Muscle layer of duodenum (tissue), 2 donors: Measurements from ENCODE around the gene KLF4.

Source experiments
- H3K27ac ChIP-seq: one replicate; pipeline ENCODE4 v1.7.0; 2013; ENCODE audit warnings: mild to moderate bottlenecking, low read length
- H3K27me3 ChIP-seq: one replicate; pipeline ENCODE4 v1.7.0; 2013; ENCODE audit warnings: low read depth, mild to moderate bottlenecking, control low read depth, low read length
- H3K36me3 ChIP-seq, 2 donors: one replicate each; pipeline ENCODE4 v1.7.0; 2013; ENCODE audit warnings: low read length in 2 of 2, control low read depth in 1 of 2, mild to moderate bottlenecking in 1 of 2; ENCODE audit not compliant: insufficient read depth in 2 of 2, control insufficient read depth in 1 of 2
- H3K4me1 ChIP-seq, 2 donors: one replicate each; pipeline ENCODE4 v1.7.0; 2013; ENCODE audit warnings: low read length in 2 of 2, mild to moderate bottlenecking in 2 of 2, control low read depth in 1 of 2, moderate library complexity in 1 of 2; ENCODE audit not compliant: insufficient read depth in 2 of 2, control insufficient read depth in 1 of 2
- H3K4me3 ChIP-seq, 2 donors: one replicate each; pipeline ENCODE4 v1.7.0; 2013; ENCODE audit warnings: low read length in 2 of 2, low read depth in 1 of 2, mild to moderate bottlenecking in 1 of 2
- H3K9me3 ChIP-seq, 2 donors: one replicate each; pipeline ENCODE4 v1.7.0; 2013; ENCODE audit warnings: low read length in 2 of 2, control low read depth in 1 of 2, mild to moderate bottlenecking in 1 of 2; ENCODE audit not compliant: control insufficient read depth in 1 of 2
- donor health status: healthy.

Gene KLF4

GRCh38 chr9:107486674-107487520, 2.7 kb downstream of the KLF4 start:
- Histone ChIP-seq H3K4me3 (peak overlapping the region; percentile 79 to 91), H3K27ac (peak overlapping the region; percentile 83), H3K4me1 (peaks cover 3 to 6% of the 10 kb centered on the region in 2 donors), H3K36me3 (peaks cover 6 to 13% of the 10 kb centered on the region in 2 donors), H3K27me3 (no peaks in the 10 kb centered on the region), H3K9me3 (no peaks in the 10 kb centered on the region)

GRCh38 chr9:107485458-107486043, 4.0 kb downstream of the KLF4 start:
- Histone ChIP-seq H3K27ac (peak overlapping the region; percentile 62), H3K4me1 (peaks cover 0 to 6% of the 10 kb centered on the region in 2 donors), H3K4me3 (peak overlapping the region; percentile 45 to 79)

GRCh38 chr9:107484117-107484723, 5.3 kb downstream of the KLF4 start:
- Histone ChIP-seq H3K4me1 (peaks cover 0 to 6% of the 10 kb centered on the region in 2 donors), H3K9me3 (no peaks in the 10 kb centered on the region), H3K27me3 (no peaks in the 10 kb centered on the region), H3K36me3 (peaks cover 6 to 13% of the 10 kb centered on the region in 2 donors), H3K27ac (no peak overlapping the region), H3K4me3 (no peak overlapping the region)

More at GRCh38 chr9:107485458-107486043, 4.0 kb downstream of the KLF4 start:
- Histone ChIP-seq H3K27me3 (no peaks in the 10 kb centered on the region), H3K36me3 (peaks cover 6 to 13% of the 10 kb centered on the region in 2 donors), H3K9me3 (no peaks in the 10 kb centered on the region)

GRCh38 chr9:107483666-107484065, 5.9 kb downstream of the KLF4 start:
- Histone ChIP-seq H3K27me3 (no peaks in the 10 kb centered on the region), H3K9me3 (no peaks in the 10 kb centered on the region), H3K4me3 (no peak overlapping the region), H3K4me1 (peaks cover 0 to 6% of the 10 kb centered on the region in 2 donors), H3K27ac (no peak overlapping the region), H3K36me3 (peaks cover 6 to 13% of the 10 kb centered on the region in 2 donors)

- Histone ChIP-seq H3K4me3 (peak overlapping the region in 1 of 2 donors; percentile 31), H3K27ac (no peak overlapping the region), H3K9me3 (no peaks in the 10 kb centered on the region), H3K4me1 (no peaks in the 10 kb centered on the region), H3K27me3 (no peaks in the 10 kb centered on the region), H3K36me3 (peaks cover 0 to 13% of the 10 kb centered on the region in 2 donors)
Measured at GRCh38 chr9:107481035-107481434, 8.5 kb downstream of the KLF4 start.

- Histone ChIP-seq H3K27ac (no peak overlapping the region), H3K9me3 (no peaks in the 10 kb centered on the region), H3K4me3 (peak overlapping the region in 1 of 2 donors; percentile 31), H3K27me3 (no peaks in the 10 kb centered on the region), H3K36me3 (peaks cover 0 to 6% of the 10 kb centered on the region in 2 donors), H3K4me1 (no peaks in the 10 kb centered on the region)
Measured at GRCh38 chr9:107480386-107480789, 9.2 kb downstream of the KLF4 start.

- H3K4me3 ChIP-seq = no peak overlapping the region
- H3K36me3 ChIP-seq = no peaks in the 10 kb centered on the region
- H3K4me1 ChIP-seq = no peaks in the 10 kb centered on the region
- H3K9me3 ChIP-seq = no peaks in the 10 kb centered on the region
- no peak overlapping the region for H3K27ac ChIP-seq
- H3K27me3 ChIP-seq = no peaks in the 10 kb centered on the region
Measured at GRCh38 chr9:107478805-107479204, 10.8 kb downstream of the KLF4 start.

GRCh38 chr9:107474124-107474523, 15.4 kb downstream of the KLF4 start:
- no peak overlapping the region for H3K4me3 ChIP-seq
- no peaks in the 10 kb centered on the region for H3K27me3 ChIP-seq
- H3K9me3 ChIP-seq = no peaks in the 10 kb centered on the region
- H3K4me1 ChIP-seq = no peaks in the 10 kb centered on the region
- H3K27ac ChIP-seq = no peak overlapping the region
- no peaks in the 10 kb centered on the region for H3K36me3 ChIP-seq

GRCh38 chr9:107472581-107473340, 16.8 kb downstream of the KLF4 start:
- no peaks in the 10 kb centered on the region for H3K4me1 ChIP-seq
- no peaks in the 10 kb centered on the region for H3K9me3 ChIP-seq
- no peaks in the 10 kb centered on the region for H3K27me3 ChIP-seq
- H3K27ac ChIP-seq = no peak overlapping the region
- no peaks in the 10 kb centered on the region for H3K36me3 ChIP-seq
- no peak overlapping the region for H3K4me3 ChIP-seq

- H3K27ac ChIP-seq = no peak overlapping the region
- H3K4me3 ChIP-seq = no peak overlapping the region
- H3K4me1 ChIP-seq = no peaks in the 10 kb centered on the region
- H3K9me3 ChIP-seq = no peaks in the 10 kb centered on the region
- H3K27me3 ChIP-seq = no peaks in the 10 kb centered on the region
- H3K36me3 ChIP-seq = no peaks in the 10 kb centered on the region
Measured at GRCh38 chr9:107471552-107471951, 18.0 kb downstream of the KLF4 start.

GRCh38 chr9:107467416-107467815, 22.2 kb downstream of the KLF4 start:
- Histone ChIP-seq H3K9me3 (no peaks in the 10 kb centered on the region), H3K4me1 (peaks cover 0 to 12% of the 10 kb centered on the region in 2 donors), H3K36me3 (no peaks in the 10 kb centered on the region), H3K27ac (no peak overlapping the region), H3K4me3 (no peak overlapping the region), H3K27me3 (peaks cover 5% of the 10 kb centered on the region)
